ENCODE measurements around the gene BRCA2.
"Not testable (repeated sequence)": the region's sequence is repeated elsewhere in the genome, so short reads cannot be mapped to it uniquely, and the experiment has no call there.

Gene BRCA2

GRCh38 chr13:32330441-32330840 lies 15.1 kb downstream of the BRCA2 start:
- peaks cover 34% of the 10 kb centered on the region for H3K36me3 Mint-ChIP-seq
- no peaks in the 10 kb centered on the region for H3K27me3 Mint-ChIP-seq
- H3K4me1 Mint-ChIP-seq = no peaks in the 10 kb centered on the region
- ATAC-seq = no peak
- H3K9me3 Mint-ChIP-seq = peaks cover 3% of the 10 kb centered on the region
- H3K4me3 Mint-ChIP-seq = no peak overlapping the region
- no peak overlapping the region for H3K27ac Mint-ChIP-seq

- Mint-ChIP-seq H3K36me3 (peaks cover 48% of the 10 kb centered on the region), H3K27me3 (no peaks in the 10 kb centered on the region), H3K4me1 (no peaks in the 10 kb centered on the region), H3K4me3 (no peak overlapping the region), H3K9me3 (peaks cover 3% of the 10 kb centered on the region), H3K27ac (no peak overlapping the region)
- ATAC-seq = no peak
Measured at GRCh38 chr13:32334671-32335070, 19.4 kb downstream of the BRCA2 start.

GRCh38 chr13:32340914-32341313 lies 25.6 kb downstream of the BRCA2 start:
- H3K27ac Mint-ChIP-seq = no peak overlapping the region
- no peaks in the 10 kb centered on the region for H3K27me3 Mint-ChIP-seq
- H3K4me1 Mint-ChIP-seq = no peaks in the 10 kb centered on the region
- peaks cover 13% of the 10 kb centered on the region for H3K36me3 Mint-ChIP-seq
- no peaks in the 10 kb centered on the region for H3K9me3 Mint-ChIP-seq
- ATAC-seq = no peak
- H3K4me3 Mint-ChIP-seq = no peak overlapping the region

GRCh38 chr13:32347651-32348050 lies 32.3 kb downstream of the BRCA2 start:
- Mint-ChIP-seq H3K4me3 (no peak overlapping the region), H3K4me1 (no peaks in the 10 kb centered on the region), H3K27me3 (no peaks in the 10 kb centered on the region), H3K27ac (no peak overlapping the region), H3K9me3 (no peaks in the 10 kb centered on the region), H3K36me3 (peaks cover 35% of the 10 kb centered on the region)
- ATAC-seq = no peak

GRCh38 chr13:32350839-32351441 lies 35.6 kb downstream of the BRCA2 start:
- not testable (repeated sequence) for H3K4me3 Mint-ChIP-seq, H3K27me3 Mint-ChIP-seq, H3K4me1 Mint-ChIP-seq, ATAC-seq, H3K9me3 Mint-ChIP-seq, H3K27ac Mint-ChIP-seq
- H3K36me3 Mint-ChIP-seq = peaks cover 35% of the 10 kb centered on the region

- Mint-ChIP-seq H3K27me3 (no peaks in the 10 kb centered on the region), H3K27ac (no peak overlapping the region), H3K4me1 (no peaks in the 10 kb centered on the region), H3K9me3 (no peaks in the 10 kb centered on the region), H3K36me3 (peaks cover 23% of the 10 kb centered on the region), H3K4me3 (no peak overlapping the region)
- peak; percentile 67 for ATAC-seq
Measured at GRCh38 chr13:32354040-32354439, 38.7 kb downstream of the BRCA2 start.

GRCh38 chr13:32355935-32356334 lies 40.6 kb downstream of the BRCA2 start:
- peaks cover 23% of the 10 kb centered on the region for H3K36me3 Mint-ChIP-seq
- H3K27me3 Mint-ChIP-seq, ATAC-seq, H3K9me3 Mint-ChIP-seq, H3K27ac Mint-ChIP-seq, H3K4me1 Mint-ChIP-seq, H3K4me3 Mint-ChIP-seq: not testable (repeated sequence)

- no peak for ATAC-seq
- Mint-ChIP-seq H3K36me3 (peaks cover 30% of the 10 kb centered on the region), H3K27me3 (no peaks in the 10 kb centered on the region), H3K9me3 (no peaks in the 10 kb centered on the region), H3K4me3 (no peak overlapping the region), H3K4me1 (no peaks in the 10 kb centered on the region), H3K27ac (no peak overlapping the region)
Measured at GRCh38 chr13:32362574-32362973, 47.3 kb downstream of the BRCA2 start.

GRCh38 chr13:32370805-32371204 lies 55.5 kb downstream of the BRCA2 start:
- no peak for ATAC-seq
- Mint-ChIP-seq H3K36me3 (peaks cover 50% of the 10 kb centered on the region), H3K27me3 (no peaks in the 10 kb centered on the region), H3K27ac (no peak overlapping the region), H3K9me3 (peaks cover 4% of the 10 kb centered on the region), H3K4me3 (no peak overlapping the region), H3K4me1 (no peaks in the 10 kb centered on the region)

- Mint-ChIP-seq H3K36me3 (peaks cover 38% of the 10 kb centered on the region), H3K27me3 (no peaks in the 10 kb centered on the region), H3K4me1 (no peaks in the 10 kb centered on the region), H3K27ac (no peak overlapping the region), H3K4me3 (no peak overlapping the region), H3K9me3 (peaks cover 4% of the 10 kb centered on the region)
- no peak for ATAC-seq
Measured at GRCh38 chr13:32376642-32377415, 61.5 kb downstream of the BRCA2 start.

- Mint-ChIP-seq H3K27me3 (no peaks in the 10 kb centered on the region), H3K4me3 (no peak overlapping the region), H3K36me3 (peaks cover 27% of the 10 kb centered on the region), H3K27ac (no peak overlapping the region), H3K4me1 (no peaks in the 10 kb centered on the region), H3K9me3 (peaks cover 4% of the 10 kb centered on the region)
- no peak for ATAC-seq
Measured at GRCh38 chr13:32378012-32378411, 62.7 kb downstream of the BRCA2 start.

GRCh38 chr13:32381539-32381938 lies 66.2 kb downstream of the BRCA2 start:
- peaks cover 5% of the 10 kb centered on the region for H3K36me3 Mint-ChIP-seq
- H3K9me3 Mint-ChIP-seq = no peaks in the 10 kb centered on the region
- no peak for ATAC-seq
- H3K4me3 Mint-ChIP-seq = no peak overlapping the region
- H3K27ac Mint-ChIP-seq = no peak overlapping the region
- H3K4me1 Mint-ChIP-seq = no peaks in the 10 kb centered on the region
- no peaks in the 10 kb centered on the region for H3K27me3 Mint-ChIP-seq

GRCh38 chr13:32383836-32384618 lies 68.7 kb downstream of the BRCA2 start:
- Mint-ChIP-seq H3K27ac (no peak overlapping the region), H3K4me3 (no peak overlapping the region), H3K9me3 (no peaks in the 10 kb centered on the region), H3K4me1 (no peaks in the 10 kb centered on the region), H3K27me3 (no peaks in the 10 kb centered on the region), H3K36me3 (peaks cover 8% of the 10 kb centered on the region)
- ATAC-seq = no peak

GRCh38 chr13:32384702-32385101 lies 69.4 kb downstream of the BRCA2 start:
- Mint-ChIP-seq H3K27ac (no peak overlapping the region), H3K27me3 (no peaks in the 10 kb centered on the region), H3K4me1 (no peaks in the 10 kb centered on the region), H3K36me3 (peaks cover 9% of the 10 kb centered on the region), H3K4me3 (no peak overlapping the region), H3K9me3 (no peaks in the 10 kb centered on the region)
- ATAC-seq = no peak

GRCh38 chr13:32385410-32385809 lies 70.1 kb downstream of the BRCA2 start:
- Mint-ChIP-seq H3K36me3 (peaks cover 9% of the 10 kb centered on the region), H3K9me3 (no peaks in the 10 kb centered on the region), H3K4me3 (no peak overlapping the region), H3K27ac (no peak overlapping the region), H3K27me3 (no peaks in the 10 kb centered on the region), H3K4me1 (no peaks in the 10 kb centered on the region)
- ATAC-seq = no peak

GRCh38 chr13:32390048-32390447 lies 74.7 kb downstream of the BRCA2 start:
- no peaks in the 10 kb centered on the region for H3K4me1 Mint-ChIP-seq
- no peak for ATAC-seq
- peaks cover 13% of the 10 kb centered on the region for H3K36me3 Mint-ChIP-seq
- no peak overlapping the region for H3K4me3 Mint-ChIP-seq
- H3K9me3 Mint-ChIP-seq = no peaks in the 10 kb centered on the region
- no peak overlapping the region for H3K27ac Mint-ChIP-seq
- no peaks in the 10 kb centered on the region for H3K27me3 Mint-ChIP-seq
